DOHH2 (cell line): ENCODE measurements around the gene NKIRAS1.

ENCODE experiments used
- H3F3A ChIP-seq: fragments of 200-600 bp; sonication (generic), shearing (Covaris generic); 2 replicates; pipeline ENCODE4 v1.6.0; 2016; ENCODE audit warnings: antibody characterized with exemption, mild to moderate bottlenecking; ENCODE audit not compliant: control insufficient read depth, insufficient read depth
- H3K27ac ChIP-seq: fragments of 200-600 bp; sonication (generic); 2 replicates; pipeline ENCODE4 v1.5.1; 2014; ENCODE audit warnings: low read depth, mild to moderate bottlenecking, low read length, moderate library complexity
- H3K27me3 ChIP-seq: fragments of 200-600 bp; sonication (generic); 2 replicates; pipeline ENCODE4 v1.6.1; 2014; ENCODE audit warnings: mild to moderate bottlenecking, low read length, mixed read lengths; ENCODE audit not compliant: control insufficient read depth
- H3K36me3 ChIP-seq: fragments of 200-600 bp; sonication (generic); 2 replicates; pipeline ENCODE4 v1.6.1; 2014; ENCODE audit warnings: mild to moderate bottlenecking, low read length, moderate library complexity, mixed read lengths; ENCODE audit not compliant: control insufficient read depth
- H3K4me1 ChIP-seq: fragments of 200-600 bp; sonication (generic); 2 replicates; pipeline ENCODE4 v1.6.1; 2014; ENCODE audit warnings: mild to moderate bottlenecking, low read length, mixed read lengths; ENCODE audit not compliant: control insufficient read depth
- H3K4me2 ChIP-seq: fragments of 200-600 bp; sonication (generic); 2 replicates; pipeline ENCODE4 v1.6.0; 2014; ENCODE audit warnings: mild to moderate bottlenecking, low read length, moderate library complexity
- H3K4me3 ChIP-seq: fragments of 200-600 bp; sonication (generic); 2 replicates; pipeline ENCODE4 v1.5.1; 2014; ENCODE audit warnings: mild to moderate bottlenecking, low read length, mixed read lengths
- H3K79me2 ChIP-seq: fragments of 200-600 bp; sonication (generic); 2 replicates; pipeline ENCODE4 v1.6.1; 2014; ENCODE audit warnings: mild to moderate bottlenecking, low read length, mixed read lengths; ENCODE audit not compliant: control insufficient read depth
- H3K9me2 ChIP-seq: fragments of 200-600 bp; sonication (generic); replicated peaks from 2 replicates; pipeline ENCODE4 v1.6.1; 2014; ENCODE audit warnings: mild to moderate bottlenecking, low read length, mixed read lengths; ENCODE audit not compliant: control insufficient read depth
- H3K9me3 ChIP-seq: fragments of 200-600 bp; sonication (generic); 2 replicates; pipeline ENCODE4 v1.6.1; 2014; ENCODE audit warnings: antibody characterized with exemption, low read length, mixed read lengths; ENCODE audit not compliant: control insufficient read depth, insufficient read depth
- H4K20me1 ChIP-seq: fragments of 200-600 bp; sonication (generic); 2 replicates; pipeline ENCODE4 v1.6.0; 2014; ENCODE audit warnings: low read depth, mild to moderate bottlenecking, antibody characterized with exemption, low read length, moderate library complexity; ENCODE audit not compliant: control insufficient read depth, insufficient read depth
- EZH2phosphoT487 ChIP-seq: fragments of 200-600 bp; sonication (generic); IDR thresholded peaks from 2 replicates; pipeline ENCODE4 v1.6.1; 2017; ENCODE audit warnings: borderline replicate concordance, mild to moderate bottlenecking, antibody characterized with exemption, low read length, moderate library complexity, mixed read lengths
- TF ChIP-seq, protein P1 (sequence below): fragments of 200-600 bp; sonication (generic); IDR thresholded peaks from one replicate; pipeline ENCODE4 v1.5.1; 2014; ENCODE audit warnings: antibody characterized with exemption, mild to moderate bottlenecking, low read depth, low read length; ENCODE audit not compliant: poor library complexity, severe bottlenecking

NKIRAS1 gene

DNA sequence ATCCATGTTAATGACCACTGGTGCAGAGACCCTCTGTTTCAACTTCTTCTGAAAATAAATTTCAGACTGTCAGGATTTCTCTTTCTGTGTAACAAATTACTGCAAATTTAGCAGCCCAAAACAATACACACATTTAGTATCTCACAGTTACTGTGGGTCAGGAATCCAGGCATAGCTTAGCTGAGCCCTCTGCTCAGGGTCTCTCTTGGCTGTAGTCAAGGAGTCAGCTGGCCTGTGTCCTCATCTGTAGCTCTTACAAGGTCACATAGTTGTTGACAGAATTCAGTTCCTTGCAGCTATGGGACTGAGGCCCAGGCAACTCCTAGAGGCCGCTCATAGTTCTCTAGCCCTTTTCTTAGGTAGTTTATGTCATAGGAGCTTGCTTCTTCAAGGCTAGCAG is 51.9 kb downstream of the NKIRAS1 start:
- H3K4me1 ChIP-seq = peaks cover 13% of the 10 kb centered on the region
- H3K9me3 ChIP-seq = no peaks in the 10 kb centered on the region
- H3K9me2 ChIP-seq = no peaks in the 10 kb centered on the region
- H3F3A ChIP-seq = no peaks in the 10 kb centered on the region
- H4K20me1 ChIP-seq = peaks cover 8% of the 10 kb centered on the region; the same call in 1 of the 2 replicates
- no peak overlapping the region for H3K4me2 ChIP-seq
- no peaks in the 10 kb centered on the region for H3K36me3 ChIP-seq
- H3K27me3 ChIP-seq = no peaks in the 10 kb centered on the region
- TF ChIP-seq, protein P1, sequence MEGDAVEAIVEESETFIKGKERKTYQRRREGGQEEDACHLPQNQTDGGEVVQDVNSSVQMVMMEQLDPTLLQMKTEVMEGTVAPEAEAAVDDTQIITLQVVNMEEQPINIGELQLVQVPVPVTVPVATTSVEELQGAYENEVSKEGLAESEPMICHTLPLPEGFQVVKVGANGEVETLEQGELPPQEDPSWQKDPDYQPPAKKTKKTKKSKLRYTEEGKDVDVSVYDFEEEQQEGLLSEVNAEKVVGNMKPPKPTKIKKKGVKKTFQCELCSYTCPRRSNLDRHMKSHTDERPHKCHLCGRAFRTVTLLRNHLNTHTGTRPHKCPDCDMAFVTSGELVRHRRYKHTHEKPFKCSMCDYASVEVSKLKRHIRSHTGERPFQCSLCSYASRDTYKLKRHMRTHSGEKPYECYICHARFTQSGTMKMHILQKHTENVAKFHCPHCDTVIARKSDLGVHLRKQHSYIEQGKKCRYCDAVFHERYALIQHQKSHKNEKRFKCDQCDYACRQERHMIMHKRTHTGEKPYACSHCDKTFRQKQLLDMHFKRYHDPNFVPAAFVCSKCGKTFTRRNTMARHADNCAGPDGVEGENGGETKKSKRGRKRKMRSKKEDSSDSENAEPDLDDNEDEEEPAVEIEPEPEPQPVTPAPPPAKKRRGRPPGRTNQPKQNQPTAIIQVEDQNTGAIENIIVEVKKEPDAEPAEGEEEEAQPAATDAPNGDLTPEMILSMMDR = no peak
- TF ChIP-seq EZH2phosphoT487 = no peak
- no peak overlapping the region for H3K27ac ChIP-seq
- no peak overlapping the region for H3K4me3 ChIP-seq
- peaks cover 23% of the 10 kb centered on the region for H3K79me2 ChIP-seq

DNA sequence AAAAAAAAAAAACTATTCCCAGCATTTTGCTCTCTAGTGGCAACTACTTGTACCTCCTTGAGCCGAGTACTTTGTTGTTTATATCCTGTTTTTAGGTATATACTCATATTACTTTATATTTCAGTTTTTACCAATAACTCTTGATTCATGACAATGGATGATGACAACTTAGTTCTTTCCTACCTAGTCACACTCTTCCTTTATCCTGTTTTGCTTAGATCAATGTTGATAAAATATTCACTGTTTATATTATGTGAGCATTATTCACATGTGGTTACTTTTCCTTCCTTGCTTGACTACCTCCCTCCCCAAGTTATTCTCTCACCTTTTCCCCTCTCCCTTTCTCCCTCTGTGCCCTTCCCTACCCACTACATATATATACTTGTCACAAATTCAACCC is 53.7 kb downstream of the NKIRAS1 start:
- peaks cover 15% of the 10 kb centered on the region; the same call in 1 of the 2 replicates for H4K20me1 ChIP-seq

DNA sequence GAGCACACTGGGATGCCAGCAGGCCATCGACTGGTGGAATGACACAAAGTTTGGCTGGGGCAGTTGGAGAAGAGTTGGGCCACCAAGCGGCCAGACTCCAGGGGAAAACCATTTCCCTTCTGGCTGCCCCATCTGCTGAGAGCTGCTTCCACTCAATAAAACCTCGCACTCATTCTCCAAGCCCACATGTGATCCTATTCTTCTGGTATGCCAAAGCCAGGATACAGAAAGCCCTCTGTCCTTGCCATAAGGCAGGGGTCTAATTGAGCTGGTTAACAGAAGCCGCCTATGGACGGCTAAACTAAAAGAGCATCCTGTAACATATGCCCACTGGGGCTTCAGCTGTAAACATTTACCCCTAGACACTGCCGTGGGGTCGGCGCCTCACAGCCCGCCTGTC is 55.1 kb downstream of the NKIRAS1 start:
- Histone ChIP-seq H3K36me3 (no peaks in the 10 kb centered on the region), H3K27ac (no peak overlapping the region), H3K27me3 (no peaks in the 10 kb centered on the region), H3K4me1 (peaks cover 38% of the 10 kb centered on the region), H3K9me3 (no peaks in the 10 kb centered on the region), H4K20me1 (peaks cover 17% of the 10 kb centered on the region; the same call in 1 of the 2 replicates), H3K79me2 (peaks cover 38% of the 10 kb centered on the region), H3F3A (peaks cover 8% of the 10 kb centered on the region), H3K9me2 (no peaks in the 10 kb centered on the region), H3K4me3 (no peak overlapping the region), H3K4me2 (no peak overlapping the region)
- TF ChIP-seq, protein P1 = no peak
- TF ChIP-seq EZH2phosphoT487 = no peak

More for the DNA sequence above, 53.7 kb downstream of the NKIRAS1 start:
- no peaks in the 10 kb centered on the region for H3F3A ChIP-seq
- no peaks in the 10 kb centered on the region for H3K9me2 ChIP-seq
- peaks cover 37% of the 10 kb centered on the region for H3K79me2 ChIP-seq
- H3K36me3 ChIP-seq = no peaks in the 10 kb centered on the region
- TF ChIP-seq, protein P1 = no peak
- TF ChIP-seq EZH2phosphoT487 = no peak
- no peak overlapping the region for H3K27ac ChIP-seq
- peaks cover 25% of the 10 kb centered on the region for H3K4me1 ChIP-seq
- H3K27me3 ChIP-seq = no peaks in the 10 kb centered on the region
- H3K9me3 ChIP-seq = no peaks in the 10 kb centered on the region
- H3K4me2 ChIP-seq = no peak overlapping the region
- no peak overlapping the region for H3K4me3 ChIP-seq
